A673 (cell line): ENCODE measurements around the gene COMP. TPM values are rescaled to one million over a fixed set of nuclear protein-coding genes. Genes with fewer than 3 reads are reported as not detected.

Source experiments
- BruUV-seq: library from RNA; stranded (reverse); fragments of 400-500 nt; replicated peaks from 2 replicates; lab custom pipeline; 2021; lab: Mats Ljungman, UMichigan
- CTCF ChIA-PET: fragments of 300-600 bp; sonication (Branson Sonifier 250); formaldehyde crosslinking; loops from one replicate; lab custom pipeline; 2022; ENCODE audit warnings: antibody characterized with exemption; lab: Charles Lee
- POLR2A ChIA-PET: fragments of 300-600 bp; sonication (Branson Sonifier 250); formaldehyde crosslinking; loops from one replicate; lab custom pipeline; 2022; ENCODE audit warnings: antibody characterized with exemption; ENCODE audit not compliant: low non-redundant PET; lab: Charles Lee
- DNase-seq: peaks from one replicate; pipeline ENCODE4 v3.0.0-alpha.2; 2015; ENCODE audit warnings: low spot score
- H3K27ac ChIP-seq: fragments of 200-600 bp; sonication (generic); 2 replicates; pipeline ENCODE4 v1.5.1; 2016; ENCODE audit warnings: mixed run types, low read depth, mild to moderate bottlenecking, mixed read lengths, antibody characterized with exemption, low read length; ENCODE audit not compliant: poor library complexity, severe bottlenecking
- H3K27me3 ChIP-seq: fragments of 200-600 bp; sonication (generic); replicated peaks from 2 replicates; pipeline ENCODE4 v1.6.1; 2017; ENCODE audit warnings: mixed run types, low read depth, mild to moderate bottlenecking, mixed read lengths, antibody characterized with exemption, low read length; ENCODE audit not compliant: insufficient read depth, poor library complexity
- H3K36me3 ChIP-seq: fragments of 200-600 bp; sonication (generic); 2 replicates; pipeline ENCODE4 v1.6.1; 2016; ENCODE audit warnings: mixed run types, mild to moderate bottlenecking, mixed read lengths, antibody characterized with exemption, low read length; ENCODE audit not compliant: insufficient read depth, poor library complexity, severe bottlenecking
- H3K4me1 ChIP-seq: fragments of 200-600 bp; sonication (generic); 2 replicates; pipeline ENCODE4 v1.6.1; 2017; ENCODE audit warnings: mixed run types, mild to moderate bottlenecking, mixed read lengths, antibody characterized with exemption, low read length; ENCODE audit not compliant: insufficient read depth, poor library complexity, severe bottlenecking
- H3K4me3 ChIP-seq: fragments of 200-600 bp; sonication (generic); 2 replicates; pipeline ENCODE4 v1.5.1; 2016; ENCODE audit warnings: low read depth, mixed run types, mild to moderate bottlenecking, mixed read lengths, low read length; ENCODE audit not compliant: poor library complexity, severe bottlenecking
- H3K9me3 ChIP-seq: fragments of 200-600 bp; sonication (generic); 2 replicates; pipeline ENCODE4 v1.6.1; 2016; ENCODE audit warnings: mixed run types, low read depth, mild to moderate bottlenecking, mixed read lengths, antibody characterized with exemption, low read length; ENCODE audit not compliant: poor library complexity, severe bottlenecking
- CTCF ChIP-seq: fragments of 300-800, 200-600 bp; sonication (generic); conservative IDR thresholded peaks from 2 replicates; pipeline ENCODE4 v1.5.1; 2017; ENCODE audit warnings: low read depth, mild to moderate bottlenecking, antibody characterized with exemption, low read length, moderate library complexity, mixed read lengths
- EZH2 ChIP-seq: fragments of 200-600 bp; sonication (generic); IDR thresholded peaks from 2 replicates; pipeline ENCODE4 v1.6.1; 2017; ENCODE audit warnings: borderline replicate concordance, low read depth, mild to moderate bottlenecking, mixed read lengths, antibody characterized with exemption, low read length; ENCODE audit not compliant: poor library complexity, severe bottlenecking
- intact Hi-C: fragments of 100-400 bp; cut with micrococcal nuclease; formaldehyde crosslinking; loops from one replicate; pipeline ENCODE4 v1.10.0; 2022; ENCODE audit not compliant: unreplicated experiment
- total RNA-seq: library from RNA; stranded (reverse); gene quantifications from 2 replicates; pipeline ENCODE4 v1.2.3, GENCODE V29; 2021

The COMP gene
- total RNA-seq, 1 experiment from 2014 or later, result not detected

GRCh38 chr19:18833141-18833476, 42.0 kb upstream of the COMP start:
- Histone ChIP-seq H3K9me3 (no peaks in the 10 kb centered on the region), H3K4me3 (peak overlapping the region; percentile 79), H3K27ac (peak overlapping the region; percentile 93), H3K27me3 (no peaks in the 10 kb centered on the region), H3K4me1 (peaks cover 12% of the 10 kb centered on the region), H3K36me3 (peaks cover 21% of the 10 kb centered on the region)
- TF ChIP-seq CTCF (no peak), EZH2 (no peak)
- intact Hi-C loops, result no loop called here
- no peak for DNase-seq
- no TSS peak for BruUV-seq
- ChIA-PET CTCF (interaction anchor here (1.4 kb wide), 1 partner anchor 23 kb away, joined by 4 read pairs; no protein-coding TSS in a partner anchor), POLR2A (no interaction called here)

GRCh38 chr19:18832306-18833140, 41.4 kb upstream of the COMP start:
- intact Hi-C loops, result no loop called here
- H3K27ac ChIP-seq, result peak overlapping the region; percentile 93
- ChIA-PET POLR2A (no interaction called here), CTCF (interaction anchor here (0.6 to 1.6 kb wide), 4 partner anchors 15 to 155 kb away, joined by 3 to 5 read pairs (median 4); no protein-coding TSS in a partner anchor)
- peaks cover under 1% of the 10 kb centered on the region for H3K9me3 ChIP-seq
- DNase-seq, result no peak
- peaks cover 16% of the 10 kb centered on the region for H3K36me3 ChIP-seq
- H3K4me3 ChIP-seq, result peak overlapping the region; percentile 79
- TF ChIP-seq EZH2, result no peak
- TF ChIP-seq CTCF, result 0 out of 2 replicates have a peak, but pooled peaks have one; percentile 22
- no peaks in the 10 kb centered on the region for H3K27me3 ChIP-seq
- peaks cover 12% of the 10 kb centered on the region for H3K4me1 ChIP-seq
- BruUV-seq, result no TSS peak

GRCh38 chr19:18831524-18832305, 40.6 kb upstream of the COMP start, which contains the start of gene UPF1:
Gene UPF1 (plus strand): TSS chr19:18831959. CDS start chr19:18832210, 251 bp downstream.
- Histone ChIP-seq H3K27ac (peak within 1 kb of the TSS; percentile 93), H3K36me3 (peaks cover 16% of the 10 kb centered on the region), H3K9me3 (peaks cover 7% of the 10 kb centered on the region), H3K27me3 (no peaks in the 10 kb centered on the region), H3K4me1 (peaks cover 12% of the 10 kb centered on the region), H3K4me3 (peak within 1 kb of the TSS; percentile 79)
- CTCF ChIA-PET, result interaction anchor here (0.6 to 1.6 kb wide), 4 partner anchors 16 to 155 kb away, joined by 3 to 5 read pairs (median 4); no protein-coding TSS in a partner anchor
- intact Hi-C loops, result no loop called here
- POLR2A ChIA-PET, result no interaction called here
- no TSS peak for BruUV-seq
- peak; percentile 97 for DNase-seq
- no peak for TF ChIP-seq EZH2
- TF ChIP-seq CTCF, result no peak
